A549 (cell line): Measurements from ENCODE around the gene LHCGR.
"Not testable (repeated sequence)": the region's sequence is repeated elsewhere in the genome, so short reads cannot be mapped to it uniquely, and the experiment has no call there.

Experiments used
- BHLHE40 ChIP-seq: IDR thresholded peaks from 2 replicates; pipeline ENCODE4 v1.6.1; 2012; ENCODE audit warnings: low read depth, low read length, inconsistent platforms
- CBX8 ChIP-seq: fragments of 200-600 bp; sonication (generic); IDR thresholded peaks from 2 replicates; pipeline ENCODE4 v1.6.1; 2016
- CHD2 ChIP-seq: fragments of 150-350 bp; IDR thresholded peaks from 2 replicates; pipeline ENCODE4 v1.6.1; 2014; ENCODE audit warnings: low read length; ENCODE audit not compliant: partially characterized antibody
- CTCF ChIP-seq: fragments of >200 bp; sonication (Bioruptor Twin); formaldehyde crosslinking; IDR thresholded peaks from 3 replicates; pipeline ENCODE4 v1.5.1; 2016
- MAFK ChIP-seq: fragments of 450-650 bp; IDR thresholded peaks from 2 replicates; pipeline ENCODE4 v1.6.1; 2014; ENCODE audit not compliant: partially characterized antibody
- PHF8 ChIP-seq: fragments of 200-600 bp; sonication (generic); IDR thresholded peaks from 2 replicates; pipeline ENCODE4 v1.6.1; 2016; ENCODE audit warnings: low read depth, mild to moderate bottlenecking, antibody characterized with exemption, moderate library complexity, borderline replicate concordance
- POLR2A ChIP-seq: IDR thresholded peaks from 2 replicates; pipeline ENCODE4 v1.6.1; 2012; ENCODE audit warnings: mild to moderate bottlenecking, low read length
- RCOR1 ChIP-seq: fragments of 150-350 bp; IDR thresholded peaks from 2 replicates; pipeline ENCODE4 v1.6.1; 2014; ENCODE audit warnings: antibody characterized with exemption, low read length, low read depth

- TF ChIP-seq MAFK, BHLHE40, POLR2A, CTCF, CHD2, RCOR1, CBX8, PHF8: not testable (repeated sequence)
Measured at GRCh38 chr2:48739236-48739635, 16.3 kb downstream of the LHCGR start.
